Fibroblast of lung (primary cell): ENCODE measurements around the gene JMJD1C.

Experiments
- CTCF ChIP-seq, 2 donors: IDR thresholded peaks in 1 of 2; conservative IDR thresholded peaks in 1 of 2; 1 replicate in 1 of 2; 2 replicates in 1 of 2; pipeline ENCODE4 v1.5.1; 2011 to 2012; ENCODE audit warnings: low read length in 2 of 2, control low read depth in 1 of 2, inconsistent platforms in 1 of 2, low read depth in 1 of 2, mild to moderate bottlenecking in 1 of 2
- EZH2 ChIP-seq: IDR thresholded peaks from 2 replicates; pipeline ENCODE4 v1.5.1; 2012; ENCODE audit warnings: low read length, control low read depth, mild to moderate bottlenecking; ENCODE audit errors: missing control alignments

- TF ChIP-seq CTCF (conservative IDR thresholded peaks at IDR 0.05 in 1 of 2, IDR thresholded peaks at IDR 0.05 in 1 of 2; ENCODE audit: low read depth in 1 of 2, low read length in 2 of 2) (no peak), EZH2 (no peak)
Measured at GRCh38 chr10:63489838-63490237, 24.1 kb upstream of the JMJD1C start.
